ENCODE results near the gene GART.

DNA sequence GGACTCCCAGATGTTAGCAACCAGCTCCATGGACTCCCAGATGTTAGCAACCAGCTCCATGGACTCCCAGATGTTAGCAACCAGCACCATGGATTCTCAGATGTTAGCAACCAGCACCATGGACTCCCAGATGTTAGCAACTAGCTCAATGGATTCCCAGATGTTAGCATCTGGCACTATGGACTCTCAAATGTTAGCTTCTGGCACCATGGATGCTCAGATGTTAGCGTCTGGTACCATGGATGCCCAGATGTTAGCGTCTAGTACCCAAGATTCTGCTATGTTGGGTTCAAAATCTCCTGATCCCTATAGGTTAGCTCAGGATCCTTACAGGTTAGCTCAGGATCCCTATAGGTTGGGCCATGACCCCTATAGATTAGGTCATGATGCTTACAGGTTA lies 9.7 kb upstream of the GART start:
- TF ChIP-seq, protein P1, sequence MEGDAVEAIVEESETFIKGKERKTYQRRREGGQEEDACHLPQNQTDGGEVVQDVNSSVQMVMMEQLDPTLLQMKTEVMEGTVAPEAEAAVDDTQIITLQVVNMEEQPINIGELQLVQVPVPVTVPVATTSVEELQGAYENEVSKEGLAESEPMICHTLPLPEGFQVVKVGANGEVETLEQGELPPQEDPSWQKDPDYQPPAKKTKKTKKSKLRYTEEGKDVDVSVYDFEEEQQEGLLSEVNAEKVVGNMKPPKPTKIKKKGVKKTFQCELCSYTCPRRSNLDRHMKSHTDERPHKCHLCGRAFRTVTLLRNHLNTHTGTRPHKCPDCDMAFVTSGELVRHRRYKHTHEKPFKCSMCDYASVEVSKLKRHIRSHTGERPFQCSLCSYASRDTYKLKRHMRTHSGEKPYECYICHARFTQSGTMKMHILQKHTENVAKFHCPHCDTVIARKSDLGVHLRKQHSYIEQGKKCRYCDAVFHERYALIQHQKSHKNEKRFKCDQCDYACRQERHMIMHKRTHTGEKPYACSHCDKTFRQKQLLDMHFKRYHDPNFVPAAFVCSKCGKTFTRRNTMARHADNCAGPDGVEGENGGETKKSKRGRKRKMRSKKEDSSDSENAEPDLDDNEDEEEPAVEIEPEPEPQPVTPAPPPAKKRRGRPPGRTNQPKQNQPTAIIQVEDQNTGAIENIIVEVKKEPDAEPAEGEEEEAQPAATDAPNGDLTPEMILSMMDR (IDR thresholded peaks at IDR 0.05), result no peak
- no peak for TF ChIP-seq POLR2A (IDR thresholded peaks at IDR 0.05)

All from adrenal gland (tissue), 5 donors.